Measurements from ENCODE around the gene PRG2.
"Not testable (repeated sequence)": the region's sequence is repeated elsewhere in the genome, so short reads cannot be mapped to it uniquely, and the experiment has no call there.

PRG2 gene

DNA sequence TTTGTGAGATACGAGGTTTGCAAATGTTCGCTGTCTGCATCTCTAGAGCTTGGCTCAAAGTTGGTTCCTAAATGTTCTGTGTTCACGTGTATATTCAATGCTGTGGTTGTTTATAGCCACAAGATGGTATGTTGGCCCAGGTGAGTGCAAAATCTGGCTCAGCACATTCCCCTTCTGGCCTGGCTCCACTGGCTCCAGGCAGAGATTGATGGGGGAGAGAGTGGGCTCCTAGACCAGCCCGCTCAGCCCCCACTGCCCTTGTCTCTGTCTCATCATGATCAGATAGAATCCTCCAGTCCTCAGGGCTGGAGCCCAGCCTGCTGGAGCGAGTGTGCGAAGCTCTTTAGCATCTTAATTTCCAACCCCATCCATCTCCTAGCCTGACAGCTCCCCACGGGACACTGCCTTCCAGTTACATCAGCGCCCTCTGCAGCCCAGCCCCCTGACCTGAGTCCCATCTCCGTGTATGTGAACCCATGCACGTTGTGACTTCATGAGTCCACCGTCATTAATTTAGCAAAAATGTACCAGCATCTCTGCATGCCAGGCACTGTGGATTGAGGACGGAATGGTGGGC is 50.3 kb downstream of the PRG2 start:
- DNase-seq (ENCODE audit: low read depth): no peak
- TF ChIP-seq, protein P1, sequence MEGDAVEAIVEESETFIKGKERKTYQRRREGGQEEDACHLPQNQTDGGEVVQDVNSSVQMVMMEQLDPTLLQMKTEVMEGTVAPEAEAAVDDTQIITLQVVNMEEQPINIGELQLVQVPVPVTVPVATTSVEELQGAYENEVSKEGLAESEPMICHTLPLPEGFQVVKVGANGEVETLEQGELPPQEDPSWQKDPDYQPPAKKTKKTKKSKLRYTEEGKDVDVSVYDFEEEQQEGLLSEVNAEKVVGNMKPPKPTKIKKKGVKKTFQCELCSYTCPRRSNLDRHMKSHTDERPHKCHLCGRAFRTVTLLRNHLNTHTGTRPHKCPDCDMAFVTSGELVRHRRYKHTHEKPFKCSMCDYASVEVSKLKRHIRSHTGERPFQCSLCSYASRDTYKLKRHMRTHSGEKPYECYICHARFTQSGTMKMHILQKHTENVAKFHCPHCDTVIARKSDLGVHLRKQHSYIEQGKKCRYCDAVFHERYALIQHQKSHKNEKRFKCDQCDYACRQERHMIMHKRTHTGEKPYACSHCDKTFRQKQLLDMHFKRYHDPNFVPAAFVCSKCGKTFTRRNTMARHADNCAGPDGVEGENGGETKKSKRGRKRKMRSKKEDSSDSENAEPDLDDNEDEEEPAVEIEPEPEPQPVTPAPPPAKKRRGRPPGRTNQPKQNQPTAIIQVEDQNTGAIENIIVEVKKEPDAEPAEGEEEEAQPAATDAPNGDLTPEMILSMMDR (IDR thresholded peaks at IDR 0.05; ENCODE audit: control insufficient read depth, extremely low read depth, insufficient read depth): peak; percentile 21; the same call in 1 of the 2 replicates
- H3K4me3 ChIP-seq (ENCODE audit: low read depth, low read length): no peak overlapping the region

DNA sequence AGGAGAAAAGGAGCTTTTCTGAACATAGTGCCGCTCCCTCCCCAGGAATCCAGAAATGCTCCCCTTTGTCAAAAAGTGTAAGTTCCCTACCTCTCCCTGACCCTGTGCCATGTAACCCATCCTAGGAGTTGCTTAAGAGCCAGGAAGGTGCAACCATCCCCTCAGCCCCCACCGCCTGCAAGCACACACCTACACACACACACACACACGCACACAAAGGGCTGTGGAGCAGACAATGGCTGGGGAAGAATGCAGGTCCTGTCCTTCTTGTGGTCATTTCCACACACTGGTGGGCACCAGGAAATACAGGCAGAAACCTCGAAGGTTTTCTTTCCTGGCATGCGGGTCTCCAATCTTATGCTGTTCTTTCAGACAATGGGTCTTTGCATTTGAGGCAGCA is 51.1 kb downstream of the PRG2 start:
- H3K4me3 ChIP-seq (ENCODE audit: low read depth, low read length): no peak overlapping the region
- no peak for DNase-seq (ENCODE audit: low read depth)
- TF ChIP-seq, protein P1 (IDR thresholded peaks at IDR 0.05; ENCODE audit: control insufficient read depth, extremely low read depth, insufficient read depth): no peak

DNA sequence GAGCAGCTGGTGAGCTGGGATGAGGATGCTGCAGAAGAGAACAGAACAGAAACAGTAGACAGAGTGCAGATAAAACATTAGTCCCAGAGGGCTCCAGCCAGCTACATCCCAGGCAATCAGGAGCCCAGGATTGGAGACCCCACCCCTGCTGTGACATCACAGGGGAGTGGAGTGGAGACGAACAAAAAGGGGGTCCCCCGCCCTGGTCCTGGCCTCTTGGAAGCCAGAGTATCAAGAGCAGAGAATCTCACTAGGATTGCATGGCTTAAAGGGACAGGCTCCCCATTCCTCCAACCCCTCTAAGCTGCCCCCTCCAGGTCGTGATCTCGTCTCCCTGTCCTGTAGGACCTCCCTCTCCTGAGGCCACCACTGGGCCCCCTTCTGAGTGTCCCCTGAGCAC is 52.3 kb downstream of the PRG2 start, which contains the start of gene P2RX3:
TSS of gene P2RX3 (plus strand) at position 211 of the 400 bp plus-strand sequence. CDS start 199 bp downstream, outside the sequence.
- DNase-seq (ENCODE audit: low read depth): no peak
- no peak within 1 kb of the TSS for H3K4me3 ChIP-seq (ENCODE audit: low read depth, low read length)
- TF ChIP-seq, protein P1 (IDR thresholded peaks at IDR 0.05; ENCODE audit: control insufficient read depth, extremely low read depth, insufficient read depth): no peak

DNA sequence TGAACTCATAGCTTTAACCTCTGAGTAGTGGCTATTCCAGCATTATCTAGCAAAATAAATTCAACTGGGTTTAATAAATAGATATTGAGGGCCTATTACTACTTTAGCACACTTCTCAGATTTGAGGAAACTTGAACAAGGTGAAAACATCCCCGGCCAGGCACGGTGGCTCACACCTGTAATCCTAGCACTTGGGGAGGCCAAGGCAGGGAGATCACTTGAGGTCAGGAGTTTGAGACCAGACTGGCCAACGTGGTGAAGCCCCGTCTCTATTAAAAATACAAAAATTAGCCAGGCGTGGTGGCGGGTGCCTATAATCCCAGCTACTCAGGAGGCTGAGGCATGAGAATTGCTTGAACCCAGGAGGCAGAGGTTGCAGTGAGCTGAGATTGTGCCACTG is 53.6 kb downstream of the PRG2 start:
- H3K4me3 ChIP-seq (ENCODE audit: low read depth, low read length); DNase-seq (ENCODE audit: low read depth): not testable (repeated sequence)

Data from LNCaP clone FGC (cell line).